Fibroblast of pulmonary artery (primary cell): ENCODE results near the gene SSU72.
"Not testable (repeated sequence)": the region's sequence is repeated elsewhere in the genome, so short reads cannot be mapped to it uniquely, and the experiment has no call there.

ENCODE experiments used
- DNase-seq: peaks from one replicate; pipeline ENCODE4 v3.0.0-alpha.2; 2010; ENCODE audit warnings: low read depth
- H3K4me3 ChIP-seq: replicated peaks from 2 replicates; pipeline ENCODE4 v1.5.1; 2011; ENCODE audit warnings: low read depth, mild to moderate bottlenecking, control low read depth, low read length, moderate library complexity
- CTCF ChIP-seq: IDR thresholded peaks from 2 replicates; pipeline ENCODE4 v1.5.1; 2011; ENCODE audit warnings: mild to moderate bottlenecking, control low read depth, low read length, inconsistent platforms; ENCODE audit errors: missing control alignments

Gene SSU72

DNA sequence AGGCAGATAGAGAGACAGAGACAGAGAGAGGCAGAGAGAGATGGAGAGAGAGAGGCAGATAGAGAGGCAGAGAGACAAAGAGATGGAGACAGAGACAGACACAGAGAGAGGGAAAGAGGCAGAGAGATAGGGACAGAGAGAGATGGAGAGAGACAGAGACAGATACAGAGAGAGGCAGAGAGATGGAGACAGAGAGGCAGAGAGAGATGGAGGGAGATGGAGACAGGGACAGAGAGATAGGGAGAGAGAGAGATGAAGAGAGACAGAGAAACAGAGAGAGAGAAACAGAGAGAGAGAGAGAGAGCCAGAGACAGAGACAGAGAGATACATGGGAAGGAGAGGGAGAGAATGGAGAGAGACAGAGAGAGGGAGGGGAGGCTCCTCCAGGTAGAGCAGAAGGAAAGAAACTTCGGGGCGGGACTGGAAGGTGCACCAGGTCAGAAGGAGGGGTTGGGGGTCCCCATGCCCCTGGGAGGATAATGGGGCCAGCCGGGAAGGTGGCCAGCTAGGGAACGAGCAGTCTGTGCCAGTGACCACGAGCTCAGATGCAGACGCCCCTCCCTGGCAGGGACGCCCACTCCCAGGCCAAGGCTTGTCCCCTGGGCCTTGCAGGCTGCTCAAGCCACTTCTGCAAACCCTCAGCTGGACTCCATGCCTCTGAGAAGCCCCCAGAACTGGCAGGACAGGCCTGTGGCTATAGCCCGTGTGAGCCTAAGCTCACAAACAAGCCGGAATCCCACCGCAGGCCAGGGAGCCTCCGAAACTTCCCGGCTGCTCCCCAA, 22.0 kb upstream of the SSU72 start:
- no peak for TF ChIP-seq CTCF
- DNase-seq = no peak
- H3K4me3 ChIP-seq = no peak overlapping the region

- DNase-seq, H3K4me3 ChIP-seq: not testable (repeated sequence)
Measured at GRCh38 chr1:1595341-1595740, 20.7 kb upstream of the SSU72 start.

GRCh38 chr1:1594602-1595260, 20.1 kb upstream of the SSU72 start:
- TF ChIP-seq CTCF = no peak
- no peak for DNase-seq
- no peak overlapping the region for H3K4me3 ChIP-seq

- DNase-seq = no peak
- no peak overlapping the region for H3K4me3 ChIP-seq
- TF ChIP-seq CTCF = no peak
Measured at GRCh38 chr1:1593834-1594601, 19.4 kb upstream of the SSU72 start.

GRCh38 chr1:1591452-1591851, 16.8 kb upstream of the SSU72 start:
- H3K4me3 ChIP-seq = no peak overlapping the region
- no peak for TF ChIP-seq CTCF
- no peak for DNase-seq

GRCh38 chr1:1583347-1584010, 8.8 kb upstream of the SSU72 start:
- H3K4me3 ChIP-seq = no peak overlapping the region
- no peak for DNase-seq

More at GRCh38 chr1:1583347-1584010, 8.8 kb upstream of the SSU72 start:
- no peak for TF ChIP-seq CTCF
